Activated CD4-positive, CD25-positive, alpha-beta regulatory T cell (primary cell): ENCODE data around the gene SLC13A3.

Source experiments
- DNase-seq, 4 experiments: peaks; one replicate each; lab custom pipeline; 2025; lab: John Stamatoyannopoulos, UW

Gene SLC13A3

DNA sequence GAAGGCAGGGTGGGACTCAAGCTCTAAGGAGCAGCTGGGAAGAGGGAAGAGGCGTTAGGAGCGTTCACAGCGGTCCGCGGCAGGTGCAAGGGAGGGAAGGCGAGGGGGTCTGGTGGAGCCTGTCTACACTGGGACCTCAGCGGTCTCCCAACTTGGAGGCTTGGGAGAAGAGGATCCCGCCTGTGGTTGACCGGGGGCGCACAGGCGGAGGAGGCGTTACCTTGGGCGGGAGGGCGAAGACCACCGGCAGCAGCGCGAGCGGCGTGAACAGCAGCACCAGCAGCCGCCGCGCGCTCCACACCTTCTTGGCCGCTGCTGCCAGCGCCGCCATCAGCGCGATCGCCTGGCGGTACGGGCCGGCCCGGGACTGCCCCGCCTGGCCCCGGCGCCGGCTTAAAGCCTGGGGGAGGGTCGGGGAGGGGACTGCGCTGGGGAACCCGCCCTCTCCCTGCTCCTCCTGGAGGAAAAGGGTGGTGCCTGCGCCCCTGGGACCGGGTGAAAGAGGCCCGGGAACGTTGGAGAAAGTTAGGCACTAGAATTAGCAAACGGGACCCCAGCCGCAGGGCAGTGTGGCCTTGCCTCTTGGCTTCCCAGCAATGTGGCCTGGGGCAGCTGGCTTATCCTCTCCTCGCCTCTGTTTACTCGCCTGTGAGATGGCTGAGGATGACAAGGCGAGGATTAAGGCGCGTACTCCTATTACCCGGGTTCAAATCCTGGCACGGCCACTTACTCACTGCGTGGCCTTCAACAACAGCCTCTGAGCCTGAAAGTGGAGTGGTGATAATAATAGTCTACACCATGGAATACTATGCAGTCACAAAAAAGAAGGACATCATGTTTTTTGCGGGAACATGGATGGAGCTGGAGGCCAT is at the start of gene SLC13A3:
SLC13A3 (minus strand) TSS at position 369 of the 872 bp plus-strand sequence; CDS start at position 331, 38 bp downstream.
- no peak for DNase-seq

GRCh38 chr20:46701057-46701456 is 49.8 kb upstream of the SLC13A3 start:
- DNase-seq, result no peak

GRCh38 chr20:46700481-46700880 is 49.2 kb upstream of the SLC13A3 start:
- no peak for DNase-seq

DNA sequence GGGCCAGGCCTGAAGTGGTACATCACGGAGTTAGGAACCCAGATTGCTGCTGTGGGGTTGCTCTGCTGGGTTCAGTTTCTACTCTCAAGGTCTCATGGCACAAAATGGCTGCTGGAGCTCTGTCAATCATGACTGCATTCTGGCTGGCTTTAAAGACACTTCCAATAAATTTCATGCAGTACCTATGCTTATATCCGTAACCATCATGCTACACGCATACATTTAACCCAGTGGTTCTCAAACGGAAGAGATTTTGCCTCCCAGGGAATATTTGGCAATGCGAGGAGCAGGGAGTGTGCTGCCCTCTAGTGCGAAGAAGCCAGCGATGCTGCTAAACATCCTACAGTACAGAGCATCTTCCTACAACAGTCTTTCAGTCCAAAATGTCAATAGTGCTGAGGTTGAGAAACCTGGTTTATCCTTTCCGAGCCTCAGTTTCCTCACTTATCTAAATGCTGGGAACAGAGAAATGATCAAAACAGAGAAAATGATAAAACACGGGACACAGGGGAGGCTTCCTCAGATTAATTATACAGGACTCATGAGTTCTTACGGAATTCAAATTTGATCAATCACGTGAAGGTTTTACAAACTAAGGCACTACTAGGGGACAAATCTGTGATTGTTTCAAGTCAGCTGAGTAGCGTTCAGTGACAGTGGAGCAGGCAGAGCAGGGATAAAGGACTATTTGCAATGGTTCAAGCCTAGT is 48.5 kb upstream of the SLC13A3 start:
- DNase-seq, result no peak

- DNase-seq, result no peak
These were observed 47.5 kb upstream of the SLC13A3 start for GRCh38 chr20:46698788-46699187.

GRCh38 chr20:46696791-46697279 is 45.6 kb upstream of the SLC13A3 start:
- DNase-seq, result no peak

GRCh38 chr20:46695892-46696291 is 44.6 kb upstream of the SLC13A3 start:
- no peak for DNase-seq

DNA sequence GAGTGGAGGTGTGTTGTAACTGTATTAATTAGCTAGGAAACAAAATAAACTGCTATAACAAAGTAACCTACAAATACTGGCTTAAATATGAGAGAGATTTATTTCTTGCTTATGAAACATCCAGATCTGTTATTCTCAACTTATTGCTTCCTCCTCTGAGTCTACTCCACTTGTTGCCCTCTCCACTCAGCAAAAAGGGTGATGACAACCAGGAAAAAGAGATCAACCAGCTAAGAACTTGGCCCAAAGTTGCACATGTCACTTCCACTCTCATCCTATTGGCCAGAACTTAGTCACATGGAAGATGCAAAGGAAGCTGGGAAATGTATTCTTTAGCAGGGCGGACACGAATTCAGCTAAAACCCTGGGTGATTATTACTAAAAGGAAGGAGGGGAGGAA is 43.2 kb upstream of the SLC13A3 start:
- no peak for DNase-seq

DNA sequence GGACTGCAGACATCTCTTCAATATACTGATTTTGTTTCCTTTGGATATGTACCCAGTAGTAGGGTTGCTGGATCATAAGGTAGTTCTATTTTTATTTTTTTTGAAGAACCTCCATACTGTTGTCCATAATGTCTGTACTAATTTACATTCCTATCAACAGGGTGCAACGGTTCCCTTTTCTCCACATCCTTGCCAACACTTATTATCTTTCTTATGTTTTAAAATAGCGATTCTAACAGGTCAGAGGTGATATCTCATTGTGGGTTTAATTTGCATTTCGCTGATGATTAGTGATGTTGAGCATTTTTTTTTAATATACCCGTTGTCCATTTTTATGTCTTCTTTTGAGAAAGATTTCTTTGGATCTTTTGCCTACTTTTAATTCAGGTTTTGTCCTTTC is 39.9 kb upstream of the SLC13A3 start:
- DNase-seq, result no peak

DNA sequence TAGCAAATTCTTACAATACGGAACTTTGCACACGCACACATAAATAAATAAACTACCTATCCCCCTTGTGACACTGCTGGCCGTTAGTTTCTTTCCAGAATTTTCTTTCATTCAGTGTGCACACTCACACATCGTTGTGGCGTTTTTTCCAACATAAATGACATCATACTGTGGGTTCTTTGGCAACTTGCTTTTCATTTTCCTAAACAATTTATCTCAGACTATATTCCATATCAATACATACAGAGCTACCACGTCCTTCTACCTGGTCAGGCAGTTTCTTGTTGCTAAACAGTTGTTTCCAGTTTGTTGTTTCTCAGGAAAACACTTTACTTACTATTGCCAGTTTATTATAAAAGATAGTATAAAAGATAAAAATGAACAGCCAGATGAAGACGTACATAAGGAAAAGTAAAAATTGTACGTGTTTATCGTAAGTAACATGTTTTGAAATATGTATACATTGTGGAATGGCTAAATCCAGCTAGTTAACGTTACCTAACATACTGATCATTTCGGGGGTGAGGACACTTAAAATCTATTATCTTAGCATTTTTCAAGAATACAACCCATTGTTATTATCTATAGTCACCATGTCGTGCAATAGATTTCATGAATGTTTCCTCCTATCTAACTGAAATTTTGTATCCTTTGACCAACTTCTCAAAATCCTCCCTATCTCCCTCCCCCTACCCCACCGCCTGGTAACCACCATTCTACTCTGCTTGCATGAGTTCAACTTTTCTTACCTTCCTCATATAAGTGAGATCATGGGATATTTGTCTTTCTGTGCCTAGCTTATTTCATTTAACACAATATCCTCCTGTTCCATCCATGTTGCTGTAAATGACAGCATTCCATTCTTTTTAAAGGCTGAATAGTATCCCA is 39.2 kb upstream of the SLC13A3 start:
- no peak for DNase-seq

DNA sequence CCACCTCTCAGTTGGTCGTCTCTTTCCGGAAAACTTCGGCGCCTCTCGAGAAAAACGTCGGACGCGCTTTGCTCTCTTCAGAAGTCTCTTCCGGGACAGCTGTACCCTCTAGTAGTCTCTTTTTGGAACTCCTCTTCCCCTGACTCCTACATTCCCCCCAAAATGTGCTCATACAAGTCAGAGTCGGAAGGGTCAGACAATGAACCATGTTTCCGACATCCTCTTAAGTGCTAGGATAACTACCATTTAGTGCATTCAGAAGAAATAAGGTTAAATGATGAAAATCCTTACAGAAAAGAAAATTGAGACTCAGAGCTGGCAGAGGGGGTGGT is 38.5 kb upstream of the SLC13A3 start:
- DNase-seq, result no peak

- peak; percentile 86 to 93 (median 88) for DNase-seq
These were observed 38.0 kb upstream of the SLC13A3 start, which contains the start of gene TP53RK for GRCh38 chr20:46689082-46689753. Gene TP53RK, minus strand, starts transcription at chr20:46689444. Its CDS starts 30 bp downstream, at chr20:46689414.

DNA sequence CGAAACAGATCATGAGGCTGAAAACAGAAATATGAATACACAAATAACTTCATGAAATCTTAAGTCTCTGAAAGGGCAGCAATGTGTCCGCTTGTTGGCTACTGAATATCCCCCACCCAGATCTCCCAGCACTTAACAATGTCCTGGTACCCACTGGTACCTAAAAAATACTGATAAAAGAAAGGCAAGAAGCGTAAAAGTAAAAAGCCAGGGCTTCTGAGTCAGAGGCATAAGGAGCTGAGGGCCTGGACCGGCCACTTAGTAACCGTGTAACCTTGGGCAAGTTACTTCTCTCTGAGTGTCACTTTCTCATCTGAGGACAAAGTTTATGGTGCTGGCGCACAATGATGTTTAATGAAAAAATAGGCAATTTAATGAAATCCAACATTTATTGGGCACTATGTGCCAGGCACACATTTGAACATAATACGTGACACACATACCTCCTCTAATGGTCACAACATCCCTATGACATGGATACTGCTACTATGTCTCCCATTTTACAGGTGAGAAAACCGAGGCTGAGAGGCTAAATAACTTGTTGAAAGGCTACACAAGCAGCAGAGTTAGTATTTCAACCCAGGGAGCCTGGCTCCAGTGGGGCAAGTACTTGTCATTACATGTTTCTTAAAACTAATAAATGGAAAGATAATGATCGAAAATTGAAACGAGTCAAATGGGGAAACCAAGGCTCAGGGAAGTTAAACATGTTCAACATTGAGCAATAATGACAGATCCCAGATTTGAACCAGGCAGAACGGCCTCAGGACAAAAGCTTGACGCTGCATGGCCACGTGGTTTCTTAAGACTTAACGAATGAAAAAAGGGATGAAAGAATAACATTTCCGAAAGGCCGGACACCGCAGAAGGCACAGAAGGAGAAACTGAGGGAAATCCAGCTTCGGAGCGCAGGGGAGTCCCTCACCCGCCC is 37.2 kb upstream of the SLC13A3 start:
- DNase-seq, result no peak

DNA sequence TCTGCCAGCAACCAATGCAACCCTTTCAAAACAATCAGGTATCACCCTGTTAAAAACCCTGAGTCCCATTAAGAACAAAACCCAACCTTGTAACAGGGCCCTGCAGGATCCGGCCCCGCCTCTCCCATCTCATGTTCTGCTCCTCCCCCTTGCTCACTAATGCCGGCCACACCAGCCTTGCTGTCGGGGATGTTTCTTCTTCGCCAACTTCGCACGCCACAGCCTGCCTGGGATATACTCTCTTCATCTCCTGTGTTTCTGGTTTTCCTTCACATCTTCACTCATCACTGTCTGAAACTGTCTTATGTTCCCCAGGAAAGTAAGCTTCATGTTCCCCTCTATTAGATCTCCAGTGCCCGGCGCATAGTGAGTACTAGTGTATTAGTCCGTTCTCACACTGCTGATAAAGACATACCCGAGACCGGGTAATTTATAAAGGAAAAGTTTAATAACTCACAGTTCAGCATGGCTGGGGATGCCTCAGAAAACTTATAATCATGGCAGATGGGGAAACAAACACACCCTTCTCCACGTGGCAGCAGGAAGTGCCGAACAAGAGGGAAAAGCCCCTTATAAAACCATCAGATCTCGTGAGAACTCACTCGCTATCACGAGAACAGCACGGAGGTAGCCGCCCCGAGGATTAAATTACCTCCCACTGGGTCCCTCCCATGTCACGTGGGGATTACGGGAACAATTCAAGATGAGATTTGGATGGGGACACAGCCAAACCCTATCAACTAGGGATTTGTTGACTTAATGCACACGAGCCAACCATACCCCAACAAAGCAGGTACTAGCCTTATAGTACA is 32.9 kb upstream of the SLC13A3 start:
- DNase-seq, result no peak

- no peak for DNase-seq
These were observed 32.3 kb upstream of the SLC13A3 start for GRCh38 chr20:46683668-46683938.

- DNase-seq, result no peak
These were observed 31.9 kb upstream of the SLC13A3 start for GRCh38 chr20:46683011-46683667.

DNA sequence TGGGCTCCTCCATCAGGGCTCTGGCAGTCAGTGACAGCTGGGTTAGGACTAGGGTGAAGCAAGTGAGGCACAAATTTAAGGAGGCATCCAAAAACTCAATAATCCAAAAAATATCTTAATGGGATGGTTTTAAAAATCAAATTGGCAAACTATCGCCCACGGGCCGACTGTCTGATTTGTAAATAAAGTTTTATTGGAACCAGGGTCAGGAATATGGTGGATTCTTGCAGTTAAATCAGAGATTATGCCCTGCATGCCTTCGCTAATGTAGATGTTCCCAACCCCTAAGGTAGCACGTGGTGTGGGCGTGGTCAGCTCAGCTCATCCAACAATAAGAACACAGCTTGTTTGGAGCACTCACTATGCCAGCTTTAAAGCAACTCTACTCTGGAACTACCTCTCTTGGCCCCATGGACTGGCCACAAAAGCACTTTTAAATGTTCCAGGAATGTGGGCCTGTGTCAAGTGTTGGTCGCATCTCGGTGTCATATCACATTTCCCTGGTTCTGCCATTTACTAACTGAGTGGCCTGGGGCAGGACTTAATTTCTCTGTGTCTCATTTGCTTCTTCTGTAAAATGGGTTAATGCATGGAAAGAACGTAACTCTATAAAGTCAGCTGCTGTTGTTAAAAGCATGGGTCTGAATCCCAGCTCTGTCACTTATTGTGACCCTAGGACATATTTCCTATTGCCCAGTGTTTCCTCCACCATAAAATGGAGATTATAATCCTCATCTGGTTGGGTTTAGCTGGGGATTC is 31.0 kb upstream of the SLC13A3 start:
- DNase-seq, result no peak

- DNase-seq, result peak; percentile 9 to 53 (median 24)
These were observed 30.0 kb upstream of the SLC13A3 start for GRCh38 chr20:46681032-46681854.
